NCI-H1092 (cell line): ENCODE measurements around the gene PCDHA8.
"Not testable (repeated sequence)": the region's sequence is repeated elsewhere in the genome, so short reads cannot be mapped to it uniquely, and the experiment has no call there.

Experiments
- DNase-seq: peaks from one replicate; lab custom pipeline; 2025; lab: John Stamatoyannopoulos, UW

PCDHA8 gene

DNA sequence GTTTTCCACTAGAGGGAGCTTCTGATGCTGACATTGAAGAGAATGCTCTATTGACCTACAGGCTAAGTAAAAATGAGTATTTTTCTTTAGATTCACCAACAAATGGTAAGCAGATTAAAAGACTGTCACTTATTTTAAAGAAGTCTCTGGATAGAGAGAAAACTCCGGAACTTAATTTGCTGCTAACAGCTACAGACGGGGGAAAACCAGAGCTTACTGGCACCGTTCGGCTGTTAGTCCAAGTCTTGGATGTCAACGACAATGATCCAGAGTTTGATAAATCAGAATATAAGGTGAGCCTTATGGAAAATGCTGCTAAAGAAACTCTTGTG is 28.5 kb downstream of the PCDHA8 start:
- no peak for DNase-seq

DNA sequence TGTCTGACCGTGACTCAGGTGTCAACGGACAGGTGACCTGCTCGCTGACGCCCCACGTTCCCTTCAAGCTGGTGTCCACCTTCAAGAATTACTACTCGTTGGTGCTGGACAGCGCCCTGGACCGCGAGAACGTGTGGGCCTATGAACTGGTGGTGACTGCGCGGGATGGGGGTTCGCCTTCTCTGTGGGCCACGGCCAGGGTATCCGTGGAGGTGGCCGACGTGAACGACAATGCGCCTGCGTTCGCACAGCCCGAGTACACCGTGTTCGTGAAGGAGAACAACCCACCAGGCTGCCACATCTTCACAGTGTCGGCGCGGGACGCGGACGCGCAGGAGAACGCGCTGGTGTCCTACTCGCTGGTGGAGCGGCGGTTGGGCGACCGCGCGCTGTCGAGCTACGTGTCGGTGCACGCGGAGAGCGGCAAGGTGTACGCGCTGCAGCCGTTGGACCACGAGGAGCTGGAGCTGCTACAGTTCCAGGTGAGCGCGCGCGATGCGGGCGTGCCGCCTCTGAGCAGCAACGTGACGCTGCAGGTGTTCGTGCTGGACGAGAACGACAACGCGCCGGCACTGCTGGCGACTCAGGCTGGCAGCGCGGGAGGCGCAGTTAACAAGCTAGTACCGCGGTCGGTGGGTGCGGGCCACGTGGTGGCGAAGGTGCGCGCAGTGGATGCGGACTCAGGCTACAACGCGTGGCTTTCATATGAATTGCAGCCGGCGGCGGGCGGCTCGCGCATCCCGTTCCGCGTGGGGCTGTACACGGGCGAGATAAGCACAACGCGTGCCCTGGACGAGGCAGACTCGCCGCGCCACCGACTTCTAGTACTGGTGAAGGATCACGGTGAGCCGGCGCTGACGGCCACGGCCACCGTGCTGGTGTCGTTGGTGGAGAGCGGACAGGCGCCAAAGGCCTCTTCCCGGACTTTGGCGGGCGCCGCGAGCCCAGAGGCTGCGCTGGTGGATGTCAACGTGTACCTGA is 29.5 kb downstream of the PCDHA8 start:
- DNase-seq, result no peak

DNA sequence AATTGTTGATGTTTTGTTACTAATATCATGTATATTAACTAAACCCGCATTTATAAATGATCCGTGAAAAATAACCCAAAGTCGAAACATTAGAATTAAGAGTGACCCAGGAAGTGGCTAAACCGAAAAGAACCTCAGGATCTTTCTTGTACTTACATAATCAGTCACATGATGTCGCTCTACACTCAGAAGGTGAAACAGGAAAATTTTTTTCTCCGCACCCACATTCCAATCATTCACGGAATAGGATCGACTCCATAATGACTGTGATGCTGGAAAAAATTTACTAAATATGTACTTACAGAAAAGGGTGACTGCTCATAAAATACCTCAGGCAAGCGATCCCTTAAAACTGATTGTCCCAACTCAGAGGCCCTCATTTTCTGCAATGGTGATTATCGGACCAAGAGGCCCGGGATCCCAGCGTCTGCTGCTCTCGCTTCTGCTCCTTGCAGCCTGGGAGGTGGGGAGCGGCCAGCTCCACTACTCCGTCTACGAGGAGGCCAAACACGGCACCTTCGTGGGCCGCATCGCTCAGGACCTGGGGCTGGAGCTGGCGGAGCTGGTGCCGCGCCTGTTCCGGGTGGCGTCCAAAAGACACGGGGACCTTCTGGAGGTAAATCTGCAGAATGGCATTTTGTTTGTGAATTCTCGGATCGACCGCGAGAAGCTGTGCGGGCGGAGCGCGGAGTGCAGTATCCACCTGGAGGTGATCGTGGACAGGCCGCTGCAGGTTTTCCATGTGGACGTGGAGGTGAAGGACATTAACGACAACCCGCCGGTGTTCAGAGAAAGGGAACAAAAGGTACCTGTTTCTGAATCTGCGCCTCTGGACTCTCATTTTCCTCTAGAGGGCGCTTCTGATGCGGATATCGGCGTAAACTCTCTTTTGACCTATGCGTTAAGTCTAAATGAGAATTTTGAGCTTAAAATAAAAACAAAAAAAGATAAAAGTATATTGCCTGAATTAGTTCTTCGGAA is 34.4 kb downstream of the PCDHA8 start, which contains the start of gene PCDHA12:
Gene PCDHA12 (plus strand): TSS at position 224 of the 981 bp plus-strand sequence. CDS start 165 bp downstream, at position 389.
- no peak for DNase-seq

DNA sequence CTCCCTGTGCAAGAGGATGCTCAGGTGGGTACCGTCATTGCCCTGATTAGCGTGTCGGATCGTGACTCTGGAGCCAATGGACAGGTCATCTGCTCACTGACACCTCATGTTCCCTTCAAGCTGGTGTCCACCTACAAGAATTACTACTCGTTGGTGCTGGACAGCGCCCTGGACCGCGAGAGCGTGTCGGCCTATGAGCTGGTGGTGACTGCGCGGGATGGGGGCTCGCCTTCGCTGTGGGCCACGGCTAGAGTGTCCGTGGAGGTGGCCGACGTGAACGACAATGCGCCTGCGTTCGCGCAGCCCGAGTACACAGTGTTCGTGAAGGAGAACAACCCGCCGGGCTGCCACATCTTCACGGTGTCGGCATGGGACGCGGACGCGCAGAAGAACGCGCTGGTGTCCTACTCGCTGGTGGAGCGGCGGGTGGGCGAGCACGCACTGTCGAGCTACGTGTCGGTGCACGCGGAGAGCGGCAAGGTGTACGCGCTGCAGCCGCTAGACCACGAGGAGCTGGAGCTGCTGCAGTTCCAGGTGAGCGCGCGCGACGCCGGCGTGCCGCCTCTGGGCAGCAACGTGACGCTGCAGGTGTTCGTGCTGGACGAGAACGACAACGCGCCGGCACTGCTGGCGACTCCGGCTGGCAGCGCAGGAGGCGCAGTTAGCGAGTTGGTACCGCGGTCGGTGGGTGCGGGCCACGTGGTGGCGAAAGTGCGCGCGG is 35.7 kb downstream of the PCDHA8 start:
- not testable (repeated sequence) for DNase-seq

DNA sequence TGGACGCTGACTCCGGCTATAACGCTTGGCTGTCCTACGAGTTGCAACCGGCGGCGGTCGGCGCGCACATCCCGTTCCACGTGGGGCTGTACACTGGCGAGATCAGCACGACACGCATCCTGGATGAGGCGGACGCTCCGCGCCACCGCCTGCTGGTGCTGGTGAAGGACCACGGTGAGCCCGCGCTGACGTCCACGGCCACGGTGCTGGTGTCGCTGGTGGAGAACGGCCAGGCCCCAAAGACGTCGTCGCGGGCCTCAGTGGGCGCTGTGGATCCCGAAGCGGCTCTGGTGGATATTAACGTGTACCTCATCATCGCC is 36.2 kb downstream of the PCDHA8 start:
- DNase-seq, result no peak

DNA sequence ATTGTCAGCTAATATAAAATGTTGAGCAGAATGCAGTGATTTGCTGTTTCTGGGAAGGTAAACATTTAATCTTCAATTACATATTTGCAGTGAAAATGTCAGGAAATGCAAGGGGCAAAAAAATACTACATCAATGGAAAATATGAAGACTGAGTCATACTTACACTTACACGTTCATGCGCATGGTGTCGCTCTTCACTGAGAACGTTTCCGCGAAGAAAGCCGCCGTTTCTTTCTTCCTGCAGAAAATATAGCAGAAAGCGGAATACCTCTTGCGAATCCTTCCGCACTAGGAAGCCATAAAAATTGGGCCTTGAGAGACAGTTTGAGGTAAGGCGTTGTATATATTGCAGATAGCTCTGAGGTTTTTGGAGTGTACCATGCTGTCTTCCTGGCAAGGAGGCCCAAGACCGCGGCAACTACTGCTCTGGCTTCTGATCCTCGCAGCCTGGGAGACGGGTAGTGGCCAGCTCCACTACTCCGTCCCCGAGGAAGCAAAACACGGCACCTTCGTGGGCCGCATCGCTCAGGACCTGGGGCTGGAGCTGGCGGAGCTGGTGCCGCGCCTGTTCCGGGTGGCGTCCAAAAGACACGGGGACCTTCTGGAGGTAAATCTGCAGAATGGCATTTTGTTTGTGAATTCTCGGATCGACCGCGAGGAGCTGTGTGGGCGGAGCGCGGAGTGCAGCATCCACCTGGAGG is 41.1 kb downstream of the PCDHA8 start, which contains the start of gene PCDHA13:
Gene PCDHA13 (plus strand): TSS at position 236 of the 702 bp plus-strand sequence. CDS start 145 bp downstream, at position 381.
- DNase-seq, result no peak

DNA sequence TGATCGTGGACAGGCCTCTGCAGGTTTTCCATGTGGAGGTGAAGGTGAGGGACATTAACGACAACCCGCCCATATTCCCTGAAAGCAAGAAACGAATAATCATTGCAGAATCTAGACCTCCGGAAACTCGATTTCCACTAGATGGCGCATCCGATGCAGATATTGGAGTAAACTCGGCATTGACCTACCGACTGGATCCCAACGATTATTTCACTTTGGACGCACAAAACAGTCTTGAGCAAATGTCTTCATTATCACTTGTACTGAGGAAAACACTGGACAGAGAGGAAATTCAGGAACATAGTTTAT is 41.6 kb downstream of the PCDHA8 start:
- DNase-seq, result no peak

DNA sequence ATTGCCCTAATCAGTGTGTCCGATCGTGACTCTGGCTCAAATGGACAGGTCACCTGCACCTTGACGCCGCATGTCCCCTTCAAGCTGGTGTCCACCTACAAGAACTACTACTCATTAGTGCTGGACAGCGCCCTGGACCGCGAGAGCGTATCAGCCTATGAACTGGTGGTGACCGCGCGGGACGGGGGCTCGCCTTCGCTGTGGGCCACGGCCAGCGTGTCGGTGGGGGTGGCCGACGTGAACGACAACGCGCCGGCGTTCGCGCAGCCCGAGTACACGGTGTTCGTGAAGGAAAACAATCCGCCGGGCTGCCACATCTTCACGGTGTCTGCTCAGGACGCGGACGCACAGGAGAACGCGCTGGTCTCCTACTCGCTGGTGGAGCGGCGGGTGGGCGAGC is 42.4 kb downstream of the PCDHA8 start:
- DNase-seq, result no peak

DNA sequence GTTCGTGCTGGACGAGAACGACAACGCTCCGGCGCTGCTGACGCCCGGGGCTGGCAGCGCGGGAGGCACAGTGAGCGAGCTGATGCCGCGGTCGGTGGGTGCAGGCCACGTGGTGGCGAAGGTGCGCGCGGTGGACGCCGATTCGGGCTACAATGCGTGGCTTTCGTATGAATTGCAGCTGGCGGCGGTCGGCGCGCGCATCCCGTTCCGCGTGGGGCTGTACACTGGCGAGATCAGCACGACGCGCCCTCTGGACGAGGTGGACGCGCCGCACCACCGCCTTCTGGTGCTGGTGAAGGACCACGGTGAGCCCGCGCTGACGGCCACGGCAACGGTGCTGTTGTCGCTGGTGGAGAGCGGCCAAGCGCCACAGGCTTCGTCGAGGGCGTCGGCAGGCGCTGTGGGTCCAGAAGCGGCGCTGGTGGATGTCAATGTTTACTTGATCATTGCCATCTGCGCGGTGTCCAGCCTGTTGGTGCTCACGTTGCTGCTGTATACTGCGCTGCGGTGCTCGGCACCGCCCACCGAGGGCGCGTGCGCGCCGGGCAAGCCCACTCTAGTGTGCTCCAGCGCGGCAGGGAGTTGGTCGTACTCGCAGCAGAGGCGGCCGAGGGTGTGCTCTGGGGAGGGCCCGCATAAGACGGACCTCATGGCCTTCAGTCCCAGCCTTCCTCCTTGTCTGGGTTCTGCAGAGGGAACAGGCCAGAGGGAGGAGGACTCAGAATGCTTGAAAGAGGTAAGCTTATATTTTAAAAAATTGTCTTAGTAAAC is 43.1 kb downstream of the PCDHA8 start:
- DNase-seq, result no peak
